ENCODE results near the gene SYNJ2. TPM values are rescaled to one million over a fixed set of nuclear protein-coding genes. Genes with fewer than 3 reads are reported as not detected.

SYNJ2 gene
- total RNA-seq, 2 donors from 2014 or later, result 22.6 to 29.8 TPM

DNA sequence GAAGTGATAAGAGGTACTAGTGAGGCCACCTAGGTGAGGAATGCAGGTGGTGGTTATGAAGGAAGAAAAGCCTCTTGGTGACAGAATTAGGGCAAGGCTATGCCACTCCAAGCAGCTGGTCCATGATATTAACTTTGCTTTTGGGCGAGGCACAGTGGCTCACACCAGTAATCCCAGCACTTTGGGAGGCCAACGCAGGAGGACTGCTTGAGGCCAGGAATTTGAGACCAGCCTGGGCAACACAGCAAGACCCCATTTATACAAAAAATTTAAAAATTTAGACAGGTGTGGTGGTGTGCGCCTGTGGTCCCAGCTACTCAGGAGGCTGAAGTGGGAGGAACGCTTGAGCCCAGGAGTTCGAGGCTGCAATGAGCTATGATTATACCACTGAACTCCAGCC lies 130.3 kb downstream of the SYNJ2 start:
- Mint-ChIP-seq H3K36me3 (ENCODE audit: insufficient read depth in 2 of 2) (peaks cover 6 to 14% of the 10 kb centered on the region in 2 donors), H3K27me3 (ENCODE audit: low read depth) (no peaks in the 10 kb centered on the region), H3K9me3 (no peaks in the 10 kb centered on the region), H3K4me1 (ENCODE audit: low read depth) (no peaks in the 10 kb centered on the region), H3K4me3 (no peak overlapping the region), H3K27ac (no peak overlapping the region)
- no peak for ATAC-seq (replicated peaks in 1 of 2)
- no peak for DNase-seq

DNA sequence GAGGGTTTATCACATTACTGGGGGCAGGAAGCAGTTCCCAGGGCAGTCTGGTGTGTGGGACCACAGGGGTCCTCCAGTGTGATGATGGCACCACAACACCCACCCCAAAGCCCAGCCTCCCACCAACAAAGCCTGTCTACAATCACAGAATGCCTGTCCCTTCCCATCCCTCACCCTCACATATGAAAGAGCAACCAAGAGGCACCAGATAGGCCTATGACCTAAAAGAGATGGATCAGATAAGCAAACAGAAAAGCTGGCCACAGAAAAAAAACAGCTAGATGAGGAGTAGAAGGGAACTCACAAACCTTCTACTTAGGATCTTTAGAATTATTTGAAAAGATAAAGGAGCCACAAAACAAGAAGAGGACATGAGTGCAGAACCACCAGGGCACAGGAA lies 132.1 kb downstream of the SYNJ2 start:
- Mint-ChIP-seq H3K36me3 (ENCODE audit: insufficient read depth in 2 of 2) (peaks cover 6 to 14% of the 10 kb centered on the region in 2 donors), H3K4me3 (no peak overlapping the region), H3K9me3 (no peaks in the 10 kb centered on the region), H3K27ac (no peak overlapping the region), H3K4me1 (ENCODE audit: low read depth) (no peaks in the 10 kb centered on the region), H3K27me3 (ENCODE audit: low read depth) (no peaks in the 10 kb centered on the region)
- no peak for DNase-seq
- ATAC-seq (replicated peaks in 1 of 2), result no peak

DNA sequence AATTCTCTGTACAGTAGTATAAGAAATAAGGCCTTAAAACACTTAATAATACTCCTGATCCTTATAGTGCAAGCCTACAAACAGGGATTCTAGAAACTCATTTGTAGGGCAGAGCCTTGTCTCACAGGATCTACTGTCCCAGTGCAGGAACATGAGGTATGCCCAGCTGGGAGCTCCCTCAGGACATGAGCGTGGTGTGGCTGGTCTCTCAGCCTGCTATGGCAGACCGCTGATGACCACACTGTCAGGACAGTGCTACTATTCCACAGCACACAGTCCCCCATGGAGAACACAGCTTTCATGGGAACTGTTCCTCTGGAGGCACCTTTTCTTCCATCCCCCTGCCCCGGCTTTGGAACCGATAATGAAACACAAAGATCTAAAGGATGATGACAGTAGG lies 133.4 kb downstream of the SYNJ2 start:
- Mint-ChIP-seq H3K27ac (no peak overlapping the region), H3K27me3 (ENCODE audit: low read depth) (no peaks in the 10 kb centered on the region), H3K4me1 (ENCODE audit: low read depth) (no peaks in the 10 kb centered on the region), H3K4me3 (no peak overlapping the region), H3K36me3 (ENCODE audit: insufficient read depth in 2 of 2) (peaks cover 0 to 6% of the 10 kb centered on the region in 2 donors), H3K9me3 (no peaks in the 10 kb centered on the region)
- ATAC-seq (replicated peaks in 1 of 2) (no peak), DNase-seq (no peak)

DNA sequence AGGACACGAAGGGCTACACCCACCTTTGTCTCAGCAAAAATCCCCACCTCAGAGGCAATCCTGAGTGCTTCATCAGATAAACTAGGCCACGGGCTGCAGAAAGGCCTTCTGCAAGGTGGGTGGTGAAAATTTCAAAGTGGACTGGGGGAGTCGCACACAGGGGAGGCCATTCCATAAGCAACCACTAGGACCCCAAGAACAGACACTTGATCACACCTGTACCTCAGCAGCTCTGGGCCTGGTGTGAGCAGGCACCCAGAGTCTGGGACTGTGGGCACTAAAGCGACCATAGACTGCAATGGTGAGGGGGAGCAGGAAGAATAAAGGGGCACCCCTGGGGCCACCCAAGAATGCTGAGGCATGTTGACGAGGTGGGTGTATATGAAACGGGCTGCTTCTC lies 133.8 kb downstream of the SYNJ2 start:
- H3K4me1 Mint-ChIP-seq (ENCODE audit: low read depth), result no peaks in the 10 kb centered on the region
- H3K27me3 Mint-ChIP-seq (ENCODE audit: low read depth), result no peaks in the 10 kb centered on the region
- no peak overlapping the region for H3K4me3 Mint-ChIP-seq
- peaks cover 0 to 5% of the 10 kb centered on the region in 2 donors for H3K36me3 Mint-ChIP-seq (ENCODE audit: insufficient read depth in 2 of 2)
- ATAC-seq (replicated peaks in 1 of 2) (no peak), DNase-seq (no peak)
- no peak overlapping the region for H3K27ac Mint-ChIP-seq
- H3K9me3 Mint-ChIP-seq, result no peaks in the 10 kb centered on the region

DNA sequence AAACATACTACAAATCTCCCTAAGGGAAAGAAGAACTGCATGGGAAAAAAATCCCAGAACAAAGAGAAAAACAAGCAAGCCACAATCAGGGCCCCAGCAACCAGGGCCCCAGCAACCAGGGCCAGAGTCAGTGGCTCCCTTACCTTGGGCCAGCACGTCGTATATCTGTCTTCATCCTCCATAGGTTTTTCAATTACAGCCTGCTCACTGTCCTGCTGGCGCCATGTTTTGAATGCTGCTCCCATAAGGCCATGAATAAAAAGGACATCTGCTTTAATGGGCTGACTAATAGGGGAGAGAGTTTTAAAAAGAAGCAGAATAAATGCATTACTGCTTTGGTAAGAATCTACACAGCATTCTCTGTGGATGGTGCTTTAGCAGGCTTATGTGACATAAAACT lies 137.2 kb downstream of the SYNJ2 start:
- Mint-ChIP-seq H3K4me1 (ENCODE audit: low read depth) (no peaks in the 10 kb centered on the region), H3K9me3 (no peaks in the 10 kb centered on the region), H3K4me3 (no peak overlapping the region), H3K36me3 (ENCODE audit: insufficient read depth in 2 of 2) (peaks cover 0 to 7% of the 10 kb centered on the region in 2 donors), H3K27ac (no peak overlapping the region), H3K27me3 (ENCODE audit: low read depth) (no peaks in the 10 kb centered on the region)
- no peak for DNase-seq
- ATAC-seq (replicated peaks in 1 of 2), result no peak

DNA sequence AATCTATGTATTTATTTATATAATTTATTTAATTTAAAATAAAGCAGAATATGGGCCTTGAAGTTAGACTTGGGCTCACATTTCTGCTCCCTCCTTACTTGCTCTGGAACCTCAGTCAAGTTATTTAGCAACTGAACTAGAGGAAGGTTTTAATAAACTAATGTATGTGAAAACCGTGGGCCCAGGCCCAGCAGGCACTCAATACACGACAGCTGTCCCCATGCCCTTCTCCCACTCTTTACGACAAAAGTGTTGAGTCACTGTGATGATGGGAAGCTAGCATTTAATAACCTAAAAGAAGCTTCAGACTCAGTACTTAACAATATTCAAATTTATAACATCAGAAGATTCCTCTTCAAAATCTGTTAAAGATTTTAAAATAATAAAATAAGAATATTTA lies 139.7 kb downstream of the SYNJ2 start:
- Mint-ChIP-seq H3K36me3 (ENCODE audit: insufficient read depth in 2 of 2) (peaks cover 2 to 7% of the 10 kb centered on the region in 2 donors), H3K4me1 (ENCODE audit: low read depth) (no peaks in the 10 kb centered on the region), H3K9me3 (no peaks in the 10 kb centered on the region), H3K27ac (no peak overlapping the region), H3K4me3 (no peak overlapping the region), H3K27me3 (ENCODE audit: low read depth) (no peaks in the 10 kb centered on the region)
- ATAC-seq (replicated peaks in 1 of 2), result no peak
- DNase-seq, result no peak

DNA sequence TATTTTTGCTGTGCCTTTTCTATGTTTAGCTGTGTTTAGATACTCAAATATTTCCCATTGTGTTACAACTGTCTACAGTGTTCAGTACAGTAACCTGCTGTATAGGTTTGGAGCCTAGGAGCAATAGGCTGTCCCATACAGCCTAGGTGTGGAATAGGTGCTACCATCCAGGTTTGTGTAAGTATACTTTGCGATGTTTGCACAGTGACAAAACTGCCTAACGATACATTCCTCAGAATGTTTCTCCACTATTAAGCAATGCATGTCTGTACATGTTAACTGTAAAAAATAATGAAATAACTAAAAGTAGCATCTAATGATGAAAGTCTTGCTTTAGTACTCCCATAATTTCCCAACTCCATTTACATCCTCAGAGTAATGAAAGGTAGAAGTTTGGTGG lies 140.4 kb downstream of the SYNJ2 start:
- Mint-ChIP-seq H3K4me1 (ENCODE audit: low read depth) (no peaks in the 10 kb centered on the region), H3K27ac (no peak overlapping the region)
- ATAC-seq (replicated peaks in 1 of 2), result no peak

DNA sequence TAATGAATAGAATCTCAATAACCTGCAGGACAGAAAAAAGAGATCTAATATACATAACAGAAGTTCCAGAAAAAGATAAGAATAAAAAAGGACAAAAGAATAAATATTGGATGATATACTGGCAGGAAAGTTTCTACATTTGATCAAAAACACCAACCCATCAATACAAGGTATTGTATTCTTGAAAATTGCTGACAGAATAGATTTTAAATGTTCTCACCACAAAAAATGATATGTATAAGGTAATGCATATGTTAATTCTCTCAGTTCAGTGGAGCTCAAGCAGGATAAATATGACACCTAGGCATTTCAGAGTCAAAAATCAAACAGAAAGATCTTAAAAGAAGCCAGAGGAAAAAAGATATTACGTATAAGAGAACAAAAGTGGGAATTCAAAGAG lies 142.6 kb downstream of the SYNJ2 start:
- ATAC-seq (replicated peaks in 1 of 2) (no peak), DNase-seq (no peak)
- Mint-ChIP-seq H3K27me3 (ENCODE audit: low read depth) (no peaks in the 10 kb centered on the region), H3K9me3 (no peaks in the 10 kb centered on the region), H3K4me3 (no peak overlapping the region), H3K4me1 (ENCODE audit: low read depth) (no peaks in the 10 kb centered on the region), H3K36me3 (ENCODE audit: insufficient read depth in 2 of 2) (peaks cover 2 to 6% of the 10 kb centered on the region in 2 donors), H3K27ac (no peak overlapping the region)

More for the DNA sequence above, 140.4 kb downstream of the SYNJ2 start:
- Mint-ChIP-seq H3K36me3 (ENCODE audit: insufficient read depth in 2 of 2) (peaks cover 2 to 7% of the 10 kb centered on the region in 2 donors), H3K27me3 (ENCODE audit: low read depth) (no peaks in the 10 kb centered on the region), H3K9me3 (no peaks in the 10 kb centered on the region), H3K4me3 (no peak overlapping the region)
- DNase-seq, result no peak

DNA sequence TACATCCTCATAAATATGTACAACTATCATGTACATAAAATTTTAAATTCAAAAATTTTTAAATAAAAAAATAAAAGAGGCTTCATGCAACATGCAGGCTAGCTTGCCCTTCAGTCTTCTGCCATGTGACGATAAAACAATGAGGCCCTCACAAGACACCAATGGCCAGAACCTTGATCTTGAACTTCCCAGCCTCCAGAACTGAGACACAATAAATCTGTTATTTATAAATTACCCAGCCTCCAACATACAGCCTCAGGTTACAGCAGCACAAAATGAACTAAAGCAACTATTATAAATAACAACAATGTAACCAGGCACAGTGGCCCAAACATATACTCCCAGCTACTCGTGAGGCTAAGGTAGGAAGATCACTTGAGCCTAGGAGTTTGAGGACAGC lies 143.6 kb downstream of the SYNJ2 start:
- H3K9me3 Mint-ChIP-seq, result no peaks in the 10 kb centered on the region
- peaks cover 2 to 6% of the 10 kb centered on the region in 2 donors for H3K36me3 Mint-ChIP-seq (ENCODE audit: insufficient read depth in 2 of 2)
- DNase-seq (no peak), ATAC-seq (replicated peaks in 1 of 2) (no peak)
- H3K27me3 Mint-ChIP-seq (ENCODE audit: low read depth), result no peaks in the 10 kb centered on the region
- H3K27ac Mint-ChIP-seq, result no peak overlapping the region
- no peak overlapping the region for H3K4me3 Mint-ChIP-seq
- no peaks in the 10 kb centered on the region for H3K4me1 Mint-ChIP-seq (ENCODE audit: low read depth)

DNA sequence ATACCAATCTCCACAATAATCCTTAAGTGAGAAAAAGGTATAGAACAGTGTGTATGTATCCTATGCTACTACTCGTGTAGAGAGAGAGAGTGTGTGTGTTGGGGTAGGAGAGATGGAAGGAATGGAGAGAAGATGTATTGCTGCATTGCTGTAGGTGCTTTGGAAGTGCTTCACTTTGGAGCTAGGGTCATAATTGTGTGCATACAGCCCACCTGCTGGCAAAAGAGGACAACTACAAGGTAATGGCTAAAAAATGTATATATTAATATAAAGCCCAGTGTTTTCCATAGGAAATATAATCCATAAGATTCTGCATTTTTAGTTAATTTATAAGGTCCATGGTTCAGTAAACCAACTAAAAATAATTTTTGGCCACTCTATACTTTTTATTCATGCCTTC lies 150.3 kb downstream of the SYNJ2 start:
- ATAC-seq (replicated peaks in 1 of 2) (peak in 1 of 2 donors; percentile 29), DNase-seq (peak; percentile 4 to 6)
- no peak overlapping the region for H3K27ac Mint-ChIP-seq
- H3K4me1 Mint-ChIP-seq (ENCODE audit: low read depth), result no peaks in the 10 kb centered on the region
- no peaks in the 10 kb centered on the region for H3K27me3 Mint-ChIP-seq (ENCODE audit: low read depth)
- no peaks in the 10 kb centered on the region for H3K9me3 Mint-ChIP-seq
- H3K4me3 Mint-ChIP-seq, result no peak overlapping the region
- H3K36me3 Mint-ChIP-seq (ENCODE audit: insufficient read depth in 2 of 2), result no peaks in the 10 kb centered on the region

DNA sequence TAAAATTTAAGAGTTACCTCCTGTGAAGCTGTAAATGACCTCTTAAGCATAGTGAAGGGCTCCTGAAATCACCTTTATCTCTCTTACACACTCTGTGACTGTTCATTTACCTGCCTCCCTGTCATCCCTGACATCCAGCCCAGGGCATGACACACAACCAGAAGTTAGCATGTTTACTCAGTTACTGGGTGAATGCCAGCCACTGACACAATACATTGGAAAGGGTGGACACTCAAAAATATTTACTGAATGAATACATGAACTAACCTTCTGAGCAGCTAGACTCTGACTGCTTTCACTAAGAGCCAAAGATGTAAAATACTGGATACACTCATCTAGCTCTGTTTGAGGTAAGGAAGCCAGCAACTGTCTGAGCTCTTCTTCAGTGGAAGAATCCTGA lies 161.1 kb downstream of the SYNJ2 start:
- no peaks in the 10 kb centered on the region for H3K27me3 Mint-ChIP-seq (ENCODE audit: low read depth)
- H3K27ac Mint-ChIP-seq, result no peak overlapping the region
- ATAC-seq (replicated peaks in 1 of 2) (no peak), DNase-seq (no peak)
- H3K4me1 Mint-ChIP-seq (ENCODE audit: low read depth), result no peaks in the 10 kb centered on the region
- no peak overlapping the region for H3K4me3 Mint-ChIP-seq
- H3K9me3 Mint-ChIP-seq, result no peaks in the 10 kb centered on the region
- peaks cover 6 to 11% of the 10 kb centered on the region in 2 donors for H3K36me3 Mint-ChIP-seq (ENCODE audit: insufficient read depth in 2 of 2)

DNA sequence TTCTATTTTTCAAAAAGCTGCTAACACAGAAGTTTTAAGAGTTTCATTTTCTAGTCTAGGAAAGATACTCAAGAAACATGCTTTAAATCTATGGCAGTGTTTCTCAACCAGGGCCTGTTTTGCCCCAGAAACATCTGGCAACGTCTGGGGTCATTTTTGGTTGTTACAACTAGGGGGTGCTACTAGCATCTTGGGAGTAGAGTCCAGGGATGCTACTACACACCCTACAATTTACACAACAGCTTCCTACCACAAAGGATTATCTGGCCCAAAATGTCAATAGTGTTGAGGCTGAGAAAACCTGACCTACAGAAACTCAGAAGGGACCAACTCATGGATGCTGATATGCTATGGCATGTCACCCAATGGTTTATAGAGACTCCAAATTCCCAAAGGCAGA lies 162.0 kb downstream of the SYNJ2 start:
- H3K27ac Mint-ChIP-seq, result no peak overlapping the region
- no peaks in the 10 kb centered on the region for H3K27me3 Mint-ChIP-seq (ENCODE audit: low read depth)
- H3K4me1 Mint-ChIP-seq (ENCODE audit: low read depth), result no peaks in the 10 kb centered on the region
- DNase-seq, result peak in 1 of 2 donors; percentile 14
- no peak overlapping the region for H3K4me3 Mint-ChIP-seq
- no peak for ATAC-seq (replicated peaks in 1 of 2)
- H3K9me3 Mint-ChIP-seq, result no peaks in the 10 kb centered on the region
- H3K36me3 Mint-ChIP-seq (ENCODE audit: insufficient read depth in 2 of 2), result peaks cover 6 to 11% of the 10 kb centered on the region in 2 donors
